Breast epithelium (tissue), 4 donors: ENCODE measurements around the gene SLC38A9. TPM values are rescaled to one million over a fixed set of nuclear protein-coding genes. Genes with fewer than 3 reads are reported as not detected.
A peak's percentile ranks its signal among the peaks of the same experiment; 100 is the strongest.

Experiments used
- DNase-seq, 2 donors: peaks; one replicate each; pipeline ENCODE4 v3.0.0-alpha.2; 2019; ENCODE audit warnings: low spot score in 2 of 2
- H3K27ac ChIP-seq, 2 donors: fragments of 200-600 bp; sonication (generic) in 1 of 2; one replicate each; pipeline ENCODE4 v1.5.1; 2016 to 2019; ENCODE audit warnings: mild to moderate bottlenecking in 1 of 2
- H3K27me3 ChIP-seq, 2 donors: fragments of 200-600 bp; sonication (generic) in 1 of 2; one replicate each; pipeline versions ENCODE4 v1.5.1 to v1.6.0; 2017 to 2019; ENCODE audit warnings: control low read depth in 1 of 2, mild to moderate bottlenecking in 1 of 2
- H3K36me3 ChIP-seq: fragments of 200-600 bp; one replicate; pipeline ENCODE4 v1.5.1; 2019
- H3K4me1 ChIP-seq, 2 donors: fragments of 200-600 bp; sonication (generic); one replicate each; pipeline ENCODE4 v1.5.1; 2016 to 2019; ENCODE audit warnings: control low read depth in 1 of 2
- H3K4me3 ChIP-seq, 3 donors: fragments of 200-600 bp; sonication (generic); 1 replicate in 2 of 3; 2 replicates in 1 of 3; pipeline ENCODE4 v1.5.1; 2016 to 2019; ENCODE audit warnings: mild to moderate bottlenecking in 3 of 3, moderate library complexity in 2 of 3
- H3K9me3 ChIP-seq, 2 donors: fragments of 200-600 bp; sonication (generic) in 1 of 2; one replicate each; pipeline ENCODE4 v1.5.1; 2016 to 2019; ENCODE audit warnings: control low read depth in 1 of 2
- CTCF ChIP-seq, 3 donors: fragments of 450-650 bp; IDR thresholded peaks; one replicate each; pipeline ENCODE4 v1.5.1; 2016 to 2017; ENCODE audit warnings: antibody characterized with exemption in 3 of 3, mild to moderate bottlenecking in 3 of 3, moderate library complexity in 3 of 3
- POLR2A ChIP-seq: fragments of 450-650 bp; IDR thresholded peaks from one replicate; pipeline ENCODE4 v1.6.1; 2016; ENCODE audit warnings: antibody characterized with exemption, mild to moderate bottlenecking, moderate library complexity
- POLR2AphosphoS5 ChIP-seq, 3 donors: sonication (generic); formaldehyde crosslinking; IDR thresholded peaks; one replicate each; pipeline ENCODE4 v1.6.1; 2017; ENCODE audit warnings: antibody characterized with exemption in 3 of 3
- intact Hi-C: fragments of 100-400 bp; cut with DNase I; formaldehyde crosslinking; loops from one replicate; pipeline ENCODE4 v1.15.1; 2023; ENCODE audit warnings: low total_unique reads
- total RNA-seq, 3 donors: library from RNA; depleted of rRNA; stranded (reverse); fragments of >200 nt; gene quantifications; one replicate each; pipeline ENCODE4 v1.1.0, GENCODE V29; 2016

The SLC38A9 gene
- total RNA-seq, 3 donors from 2014 or later = 25.2 to 35.1 (median 28.6) TPM

GRCh38 chr5:55597014-55597981, 114.8 kb downstream of the SLC38A9 start:
- Histone ChIP-seq H3K27me3 (no peaks in the 10 kb centered on the region), H3K36me3 (no peaks in the 10 kb centered on the region), H3K27ac (peak overlapping the region; percentile 61 to 82), H3K4me3 (no peak overlapping the region), H3K9me3 (no peaks in the 10 kb centered on the region), H3K4me1 (peaks cover 14 to 19% of the 10 kb centered on the region in 2 donors)
- no peak for DNase-seq
- TF ChIP-seq CTCF (IDR thresholded peaks at IDR 0.05) (no peak), POLR2AphosphoS5 (IDR thresholded peaks at IDR 0.05) (peak in 1 of 3 donors; percentile 38), POLR2A (no peak)
- intact Hi-C loops = loop anchor here (10.0 kb wide), 1 partner anchor 62 kb away; the partner anchor contains the start of gene PLPP1

GRCh38 chr5:55594671-55595070, 117.5 kb downstream of the SLC38A9 start:
- peaks cover 0 to 8% of the 10 kb centered on the region in 2 donors for H3K4me1 ChIP-seq

DNA sequence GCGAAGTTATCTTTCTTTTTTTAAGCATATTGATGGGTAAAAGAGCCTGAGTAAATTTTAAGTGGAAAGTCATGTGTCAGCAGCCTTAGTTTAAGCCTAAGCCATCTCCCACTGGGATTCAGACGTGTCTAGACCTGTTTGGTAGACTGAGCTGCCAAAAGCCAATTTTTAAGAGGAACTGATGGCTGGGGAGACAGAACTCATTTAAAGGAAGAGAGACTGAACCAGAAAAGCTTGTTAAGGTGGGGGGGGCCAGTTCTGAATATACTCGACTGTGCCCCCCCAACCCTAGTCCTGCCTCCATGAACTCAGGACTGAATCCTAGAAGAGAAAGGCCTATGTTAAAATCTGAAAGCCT, 119.0 kb downstream of the SLC38A9 start:
- TF ChIP-seq CTCF (IDR thresholded peaks at IDR 0.05) (no peak), POLR2A (no peak), POLR2AphosphoS5 (IDR thresholded peaks at IDR 0.05) (no peak)
- peak in 1 of 2 donors; percentile 60 for DNase-seq
- Histone ChIP-seq H3K27me3 (no peaks in the 10 kb centered on the region), H3K4me3 (no peak overlapping the region), H3K27ac (peak overlapping the region; percentile 25 to 70), H3K36me3 (no peaks in the 10 kb centered on the region), H3K9me3 (no peaks in the 10 kb centered on the region), H3K4me1 (peaks cover 0 to 4% of the 10 kb centered on the region in 2 donors)
- intact Hi-C loops = loop anchor here (10.0 kb wide), 1 partner anchor 58 kb away; the partner anchor contains the start of gene PLPP1

More at GRCh38 chr5:55594671-55595070, 117.5 kb downstream of the SLC38A9 start:
- no peak for DNase-seq
- intact Hi-C loops = loop anchor here (10.0 kb wide), 1 partner anchor 60 kb away; the partner anchor contains the start of gene PLPP1
- TF ChIP-seq CTCF (IDR thresholded peaks at IDR 0.05) (no peak), POLR2AphosphoS5 (IDR thresholded peaks at IDR 0.05) (no peak)
- H3K27ac ChIP-seq = peak overlapping the region in 1 of 2 donors; percentile 74
- H3K4me3 ChIP-seq = no peak overlapping the region
- H3K27me3 ChIP-seq = no peaks in the 10 kb centered on the region
- H3K9me3 ChIP-seq = no peaks in the 10 kb centered on the region
- H3K36me3 ChIP-seq = no peaks in the 10 kb centered on the region

- H3K4me3 ChIP-seq = no peak overlapping the region
- no peaks in the 10 kb centered on the region for H3K9me3 ChIP-seq
- intact Hi-C loops = loop anchor here (10.0 kb wide), 1 partner anchor 58 kb away; the partner anchor contains the start of gene PLPP1
- TF ChIP-seq CTCF (IDR thresholded peaks at IDR 0.05) (no peak), POLR2A (no peak), POLR2AphosphoS5 (IDR thresholded peaks at IDR 0.05) (no peak)
- H3K36me3 ChIP-seq = no peaks in the 10 kb centered on the region
- no peaks in the 10 kb centered on the region for H3K4me1 ChIP-seq
- peak overlapping the region; percentile 25 to 70 for H3K27ac ChIP-seq
- no peaks in the 10 kb centered on the region for H3K27me3 ChIP-seq
- no peak for DNase-seq
Measured at GRCh38 chr5:55592388-55593114, 119.6 kb downstream of the SLC38A9 start.
